ENCODE results near the gene ZXDC. TPM values are rescaled to one million over a fixed set of nuclear protein-coding genes. Genes with fewer than 3 reads are reported as not detected.

ZXDC gene
- polyA plus RNA-seq, 3 donors: 31.3 to 46.5 (median 45.9) TPM

- DNase-seq: no peak
Measured at GRCh38 chr3:126419151-126419703, 56.5 kb downstream of the ZXDC start.

- no peak for DNase-seq
Measured at GRCh38 chr3:126418661-126419131, 57.0 kb downstream of the ZXDC start.

GRCh38 chr3:126417981-126418530, 57.6 kb downstream of the ZXDC start:
- DNase-seq: no peak

- DNase-seq: no peak
Measured at GRCh38 chr3:126417515-126417914, 58.2 kb downstream of the ZXDC start.

- no peak for DNase-seq
Measured at GRCh38 chr3:126416943-126417342, 58.7 kb downstream of the ZXDC start.

GRCh38 chr3:126415661-126416591, 59.8 kb downstream of the ZXDC start:
- DNase-seq: no peak

GRCh38 chr3:126414961-126415660, 60.6 kb downstream of the ZXDC start:
- no peak for DNase-seq

- DNase-seq: no peak
Measured at GRCh38 chr3:126414406-126414805, 61.3 kb downstream of the ZXDC start.

GRCh38 chr3:126413693-126414080, 62.0 kb downstream of the ZXDC start:
- no peak for DNase-seq

GRCh38 chr3:126412841-126413692, 62.6 kb downstream of the ZXDC start:
- DNase-seq: no peak

- no peak for DNase-seq
Measured at GRCh38 chr3:126408099-126408498, 67.6 kb downstream of the ZXDC start.

- DNase-seq: no peak
Measured at GRCh38 chr3:126407412-126408044, 68.2 kb downstream of the ZXDC start.

GRCh38 chr3:126406389-126407296, 69.0 kb downstream of the ZXDC start:
- DNase-seq: no peak

- DNase-seq: no peak
Measured at GRCh38 chr3:126402666-126403302, 72.9 kb downstream of the ZXDC start.

- DNase-seq: no peak
Measured at GRCh38 chr3:126402178-126402577, 73.5 kb downstream of the ZXDC start.

- no peak for DNase-seq
Measured at GRCh38 chr3:126401611-126402160, 74.0 kb downstream of the ZXDC start.

GRCh38 chr3:126399756-126400155, 75.9 kb downstream of the ZXDC start:
- no peak for DNase-seq

- no peak for DNase-seq
Measured at GRCh38 chr3:126399351-126399735, 76.3 kb downstream of the ZXDC start.

Measured in renal pelvis (tissue), 4 donors.